ENCODE results near the gene CCDC85C. TPM values are rescaled to one million over a fixed set of nuclear protein-coding genes. Genes with fewer than 3 reads are reported as not detected.

Gene CCDC85C
- total RNA-seq, 1 experiment from 2014 or later = 36.4 TPM

DNA sequence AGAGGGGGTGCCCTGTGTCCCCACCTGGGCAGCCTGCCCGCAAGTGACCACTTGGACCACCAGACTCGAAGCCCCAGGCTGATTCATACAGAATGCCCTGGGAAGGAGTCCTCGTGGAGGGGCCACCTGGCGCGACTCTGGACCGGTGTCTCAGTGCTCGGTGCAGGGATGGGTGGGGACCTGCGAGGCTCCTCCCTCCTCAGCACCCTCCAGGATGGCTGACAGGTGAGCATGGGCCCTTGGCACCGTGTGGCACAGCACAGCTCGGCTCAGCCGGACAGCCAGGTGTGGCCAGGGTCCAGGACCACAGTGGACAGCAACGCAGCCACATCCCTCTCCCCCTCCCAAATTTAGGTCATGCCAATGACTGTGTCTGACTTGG lies 78.3 kb downstream of the CCDC85C start:
- CTCF ChIA-PET = interaction anchor here (0.9 kb wide), 1 partner anchor 80 kb away, joined by 8 read pairs; no protein-coding TSS in a partner anchor
- H3K27ac ChIP-seq (ENCODE audit: low read length) = no peak overlapping the region

DNA sequence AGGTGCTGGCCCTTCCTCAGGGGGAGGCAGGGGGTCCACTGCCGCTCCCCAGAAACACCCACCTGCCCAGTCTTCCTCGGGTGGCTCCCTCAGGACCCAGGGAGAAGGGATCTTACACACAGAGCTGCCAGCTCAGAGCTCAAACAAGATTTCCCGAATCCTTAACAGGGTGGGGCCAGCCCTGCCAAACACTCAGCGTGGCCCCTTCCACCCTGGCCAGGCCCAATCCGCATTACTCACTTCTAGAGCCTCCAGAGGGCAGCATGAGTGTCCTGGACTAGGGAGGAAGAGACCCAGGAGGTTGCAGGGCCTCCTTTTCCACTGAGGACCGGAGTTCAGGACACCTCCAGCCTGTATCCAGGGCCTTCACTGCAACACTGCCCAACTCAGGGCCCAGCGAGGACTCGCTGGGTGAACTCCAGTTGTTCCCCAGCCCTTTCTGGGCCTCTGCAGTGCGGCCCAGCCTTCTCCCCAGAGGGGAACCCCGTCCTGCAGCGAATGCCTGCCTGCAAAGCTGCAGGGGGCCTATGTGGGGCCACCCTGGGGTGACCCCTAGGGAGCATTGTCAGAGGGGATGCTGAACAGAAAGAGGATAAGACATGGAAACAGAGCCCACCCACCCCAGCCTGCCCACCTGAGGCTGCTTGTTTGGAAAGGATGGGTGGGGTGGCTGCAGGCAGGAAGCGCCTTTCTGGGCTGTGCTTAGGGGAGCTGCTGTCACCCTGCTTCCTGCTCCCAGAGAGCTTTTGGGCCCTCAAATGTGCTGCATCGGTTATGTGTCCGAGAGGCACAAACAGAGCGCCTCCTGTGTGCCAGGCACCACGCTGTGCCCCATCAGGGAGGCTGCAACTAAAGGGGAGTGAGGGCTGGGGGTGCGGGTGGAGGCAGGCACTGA lies 79.0 kb downstream of the CCDC85C start:
- Histone ChIP-seq H3K79me2 (ENCODE audit: low read length) (peaks cover 23% of the 10 kb centered on the region), H3K9me2 (replicated peaks; ENCODE audit: low read length) (no peaks in the 10 kb centered on the region), H3K27me3 (ENCODE audit: low read length) (no peaks in the 10 kb centered on the region), H2AFZ (ENCODE audit: low read length) (no peak overlapping the region), H3K4me2 (ENCODE audit: low read length) (peak overlapping the region; percentile 69), H3K36me3 (ENCODE audit: low read depth, low read length) (no peaks in the 10 kb centered on the region), H4K20me1 (ENCODE audit: low read length) (peaks cover 3% of the 10 kb centered on the region), H3K9ac (ENCODE audit: low read length) (peak overlapping the region; percentile 5; the same call in 1 of the 2 replicates), H3F3A (ENCODE audit: low read length, unreplicated experiment) (no peaks in the 10 kb centered on the region), H3K4me3 (ENCODE audit: low read length) (peak overlapping the region; percentile 25; the same call in 1 of the 2 replicates), H3K4me1 (ENCODE audit: insufficient read depth, low read length) (peaks cover 41% of the 10 kb centered on the region), H3K27ac (ENCODE audit: low read length) (peak overlapping the region; percentile 54), H3K9me3 (ENCODE audit: low read length) (no peaks in the 10 kb centered on the region)
- intact Hi-C loops (cut with micrococcal nuclease) = loop anchor here (2.0 to 5.0 kb wide), 2 partner anchors 37 to 80 kb away; partner anchors contain the start of gene CCDC85C
- POLR2A ChIA-PET (ENCODE audit: unreplicated experiment) = no interaction called here
- ATAC-seq (peak; percentile 82), DNase-seq (peak; percentile 81)
- BruUV-seq (replicated peaks) = no TSS peak
- TF ChIP-seq EZH2 (IDR thresholded peaks at IDR 0.05; ENCODE audit: low read length, unreplicated experiment) (no peak), CTCF (conservative IDR thresholded peaks at IDR 0.05; ENCODE audit: low read depth, low read length) (peak; percentile 58), EZH2phosphoT487 (IDR thresholded peaks at IDR 0.05; ENCODE audit: borderline replicate concordance, low read length) (no peak)
- CTCF ChIA-PET = interaction anchor here (0.5 to 1.4 kb wide), 4 partner anchors 77 to 246 kb away, joined by 3 to 7 read pairs (median 4); no protein-coding TSS in a partner anchor

More for the DNA sequence above, 78.3 kb downstream of the CCDC85C start:
- H3K4me1 ChIP-seq (ENCODE audit: insufficient read depth, low read length) = peaks cover 41% of the 10 kb centered on the region
- no peaks in the 10 kb centered on the region for H3K27me3 ChIP-seq (ENCODE audit: low read length)
- no peaks in the 10 kb centered on the region for H3F3A ChIP-seq (ENCODE audit: low read length, unreplicated experiment)
- no peaks in the 10 kb centered on the region for H3K9me3 ChIP-seq (ENCODE audit: low read length)
- H3K4me2 ChIP-seq (ENCODE audit: low read length) = no peak overlapping the region
- no peak overlapping the region for H2AFZ ChIP-seq (ENCODE audit: low read length)
- no peaks in the 10 kb centered on the region for H3K36me3 ChIP-seq (ENCODE audit: low read depth, low read length)
- peaks cover 26% of the 10 kb centered on the region for H3K79me2 ChIP-seq (ENCODE audit: low read length)
- ATAC-seq (no peak), DNase-seq (no peak)
- BruUV-seq (replicated peaks) = no TSS peak
- H3K9me2 ChIP-seq (replicated peaks; ENCODE audit: low read length) = no peaks in the 10 kb centered on the region
- H3K4me3 ChIP-seq (ENCODE audit: low read length) = no peak overlapping the region
- peaks cover 3% of the 10 kb centered on the region for H4K20me1 ChIP-seq (ENCODE audit: low read length)
- TF ChIP-seq EZH2 (IDR thresholded peaks at IDR 0.05; ENCODE audit: low read length, unreplicated experiment) (no peak), EZH2phosphoT487 (IDR thresholded peaks at IDR 0.05; ENCODE audit: borderline replicate concordance, low read length) (no peak), CTCF (conservative IDR thresholded peaks at IDR 0.05; ENCODE audit: low read depth, low read length) (no peak)
- H3K9ac ChIP-seq (ENCODE audit: low read length) = no peak overlapping the region
- POLR2A ChIA-PET (ENCODE audit: unreplicated experiment) = no interaction called here
- intact Hi-C loops (cut with micrococcal nuclease) = loop anchor here (2.0 kb wide), 1 partner anchor 79 kb away; the partner anchor contains the start of gene CCDC85C

Measured in PC-3 (cell line).